Hepatocyte (in vitro differentiated cells): ENCODE measurements around the gene ADAMTS2. TPM values are rescaled to one million over a fixed set of nuclear protein-coding genes. Genes with fewer than 3 reads are reported as not detected.

Source experiments
- DNase-seq: peaks from one replicate; pipeline ENCODE4 v3.0.0-alpha.2; 2016; ENCODE audit warnings: low spot score
- H2AFZ ChIP-seq: fragments of 200-600 bp; sonication (generic); 2 replicates; pipeline ENCODE4 v1.6.0; 2016; ENCODE audit warnings: antibody characterized with exemption, mild to moderate bottlenecking
- H3K27ac ChIP-seq: fragments of 200-600 bp; sonication (generic); 2 replicates; pipeline ENCODE4 v1.5.1; 2016; ENCODE audit warnings: mild to moderate bottlenecking
- H3K27me3 ChIP-seq: fragments of 200-600 bp; sonication (generic); 2 replicates; pipeline ENCODE4 v1.6.1; 2016
- H3K36me3 ChIP-seq: fragments of 200-600 bp; sonication (generic); replicated peaks from 2 replicates; pipeline ENCODE4 v1.5.1; 2016; ENCODE audit warnings: low read depth; ENCODE audit not compliant: insufficient read depth
- H3K4me1 ChIP-seq: fragments of 200-600 bp; sonication (generic); 2 replicates; pipeline ENCODE4 v1.5.1; 2016; ENCODE audit warnings: mild to moderate bottlenecking, moderate library complexity; ENCODE audit not compliant: insufficient read depth
- H3K4me2 ChIP-seq: fragments of 200-600 bp; sonication (generic); 2 replicates; pipeline ENCODE4 v1.6.0; 2016
- H3K4me3 ChIP-seq: fragments of 200-600 bp; sonication (generic); 2 replicates; pipeline ENCODE4 v1.5.1; 2016; ENCODE audit warnings: mild to moderate bottlenecking
- H3K79me2 ChIP-seq: fragments of 200-600 bp; sonication (generic); 2 replicates; pipeline ENCODE4 v1.6.0; 2017; ENCODE audit warnings: mild to moderate bottlenecking
- H3K9me2 ChIP-seq: fragments of 200-600 bp; sonication (generic); replicated peaks from 2 replicates; pipeline ENCODE4 v1.6.0; 2017; ENCODE audit warnings: mild to moderate bottlenecking; ENCODE audit not compliant: insufficient read depth
- H3K9me3 ChIP-seq: fragments of 200-600 bp; sonication (generic); 2 replicates; pipeline ENCODE4 v1.5.1; 2016; ENCODE audit warnings: low read depth, mild to moderate bottlenecking
- H4K20me1 ChIP-seq: fragments of 200-600 bp; sonication (generic); 2 replicates; pipeline ENCODE4 v1.6.0; 2016; ENCODE audit warnings: mild to moderate bottlenecking; ENCODE audit not compliant: insufficient read depth, poor library complexity, severe bottlenecking
- EZH2 ChIP-seq: fragments of 200-600 bp; sonication (generic); IDR thresholded peaks from 2 replicates; pipeline ENCODE4 v1.6.1; 2016; ENCODE audit warnings: antibody characterized with exemption, mild to moderate bottlenecking, borderline replicate concordance
- EZH2phosphoT487 ChIP-seq: fragments of 200-600 bp; sonication (generic); IDR thresholded peaks from one replicate; pipeline ENCODE4 v1.6.1; 2018; ENCODE audit warnings: antibody characterized with exemption, mild to moderate bottlenecking, low read depth, moderate library complexity; ENCODE audit not compliant: unreplicated experiment, severe bottlenecking
- WGBS: methylation state at CpG from one replicate; pipeline ENCODE4 v1.1.6; 2016; ENCODE audit warnings: low lambda C conversion rate; ENCODE audit errors: missing lambda C conversion rate; 5-methylcytosine and 5-hydroxymethylcytosine counted together
- polyA plus RNA-seq: library from polyadenylated mRNA; unstranded; fragments of >200 nt; fragmentation: Nextera tagmentation; extraction: Ambion mirVana; gene quantifications from 2 replicates; pipeline ENCODE4 v1.2.1, GENCODE V29; 2016
- total RNA-seq: library from RNA; depleted of rRNA; stranded (reverse); fragments of >200 nt; gene quantifications from 2 replicates; pipeline ENCODE4 v1.2.3, GENCODE V29; 2014
- TF ChIP-seq, protein P1 (sequence below): fragments of 200-600 bp; sonication (generic); IDR thresholded peaks from 2 replicates; pipeline ENCODE4 v1.5.1; 2016; ENCODE audit warnings: antibody characterized with exemption, mild to moderate bottlenecking; ENCODE audit not compliant: poor library complexity

Gene ADAMTS2
- total and polyA plus RNA-seq, 2 experiments from 2014 or later, result 55.4 to 78.8 TPM

DNA sequence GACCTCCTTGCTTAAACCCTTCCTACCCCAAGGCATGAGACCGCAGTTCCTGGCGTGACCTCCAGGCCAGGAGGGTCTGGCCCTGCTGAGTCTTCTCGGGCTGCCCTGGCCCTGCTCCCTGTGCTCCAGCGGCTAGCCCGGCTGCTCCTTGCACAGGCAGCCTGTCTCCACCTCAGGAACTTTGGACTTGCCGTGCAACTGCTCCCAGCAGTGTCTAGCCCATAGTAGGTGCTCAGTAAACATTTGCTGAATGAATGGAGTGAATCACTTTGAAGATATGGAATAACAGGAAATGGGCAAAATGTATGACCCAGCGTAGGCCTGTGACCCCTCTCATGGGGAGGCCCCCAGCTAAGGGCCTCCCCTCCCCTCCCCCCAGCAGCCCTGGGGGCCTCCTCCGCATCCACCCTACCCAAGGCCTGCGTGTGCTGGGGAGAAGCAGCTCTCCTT is 158.0 kb downstream of the ADAMTS2 start:
- no peak overlapping the region for H3K4me3 ChIP-seq
- no peak overlapping the region for H3K4me2 ChIP-seq
- DNase-seq, result peak; percentile 49

DNA sequence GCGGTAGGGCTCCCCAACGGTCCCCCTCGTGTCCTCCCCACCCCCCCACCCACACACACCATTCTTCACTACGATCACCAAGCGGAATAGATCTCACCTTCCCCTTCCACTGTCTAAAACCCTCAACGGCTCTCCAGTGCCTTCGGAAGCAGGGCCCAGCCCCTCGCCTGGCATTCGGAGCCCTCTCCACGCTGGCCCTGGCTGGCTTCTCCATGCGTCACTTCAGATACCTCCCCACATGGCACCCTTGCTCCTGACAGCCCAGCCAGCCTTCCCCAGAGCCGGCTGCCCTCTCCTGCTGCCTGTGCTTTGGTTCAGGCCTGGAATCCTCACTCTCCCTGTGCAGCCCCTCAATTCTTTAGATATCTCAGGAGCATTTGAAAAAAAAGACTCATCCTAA is 158.5 kb downstream of the ADAMTS2 start:
- WGBS, result 89% methylated on average over 9 of the region's 12 CpGs
- Histone ChIP-seq H3K79me2 (no peaks in the 10 kb centered on the region), H3K4me2 (no peak overlapping the region), H3K9me3 (no peaks in the 10 kb centered on the region), H3K4me3 (no peak overlapping the region), H3K36me3 (no peaks in the 10 kb centered on the region), H2AFZ (no peak overlapping the region), H4K20me1 (no peaks in the 10 kb centered on the region), H3K9me2 (no peaks in the 10 kb centered on the region), H3K27me3 (no peaks in the 10 kb centered on the region), H3K27ac (peak overlapping the region; percentile 54), H3K4me1 (peaks cover 27% of the 10 kb centered on the region)
- DNase-seq, result no peak
- TF ChIP-seq, protein P1, sequence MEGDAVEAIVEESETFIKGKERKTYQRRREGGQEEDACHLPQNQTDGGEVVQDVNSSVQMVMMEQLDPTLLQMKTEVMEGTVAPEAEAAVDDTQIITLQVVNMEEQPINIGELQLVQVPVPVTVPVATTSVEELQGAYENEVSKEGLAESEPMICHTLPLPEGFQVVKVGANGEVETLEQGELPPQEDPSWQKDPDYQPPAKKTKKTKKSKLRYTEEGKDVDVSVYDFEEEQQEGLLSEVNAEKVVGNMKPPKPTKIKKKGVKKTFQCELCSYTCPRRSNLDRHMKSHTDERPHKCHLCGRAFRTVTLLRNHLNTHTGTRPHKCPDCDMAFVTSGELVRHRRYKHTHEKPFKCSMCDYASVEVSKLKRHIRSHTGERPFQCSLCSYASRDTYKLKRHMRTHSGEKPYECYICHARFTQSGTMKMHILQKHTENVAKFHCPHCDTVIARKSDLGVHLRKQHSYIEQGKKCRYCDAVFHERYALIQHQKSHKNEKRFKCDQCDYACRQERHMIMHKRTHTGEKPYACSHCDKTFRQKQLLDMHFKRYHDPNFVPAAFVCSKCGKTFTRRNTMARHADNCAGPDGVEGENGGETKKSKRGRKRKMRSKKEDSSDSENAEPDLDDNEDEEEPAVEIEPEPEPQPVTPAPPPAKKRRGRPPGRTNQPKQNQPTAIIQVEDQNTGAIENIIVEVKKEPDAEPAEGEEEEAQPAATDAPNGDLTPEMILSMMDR, result no peak
- TF ChIP-seq EZH2 (no peak), EZH2phosphoT487 (no peak)

More for the DNA sequence above, 158.0 kb downstream of the ADAMTS2 start:
- no peaks in the 10 kb centered on the region for H3K9me3 ChIP-seq
- TF ChIP-seq, protein P1, result peak; percentile 3
- no peak for TF ChIP-seq EZH2phosphoT487
- no peak for TF ChIP-seq EZH2
- H4K20me1 ChIP-seq, result no peaks in the 10 kb centered on the region
- peak overlapping the region; percentile 54 for H3K27ac ChIP-seq
- WGBS, result 64% methylated on average over 9 of the region's 9 CpGs
- H3K4me1 ChIP-seq, result peaks cover 27% of the 10 kb centered on the region
- H3K79me2 ChIP-seq, result no peaks in the 10 kb centered on the region
- no peaks in the 10 kb centered on the region for H3K36me3 ChIP-seq
- no peaks in the 10 kb centered on the region for H3K9me2 ChIP-seq
- H2AFZ ChIP-seq, result no peak overlapping the region
- H3K27me3 ChIP-seq, result no peaks in the 10 kb centered on the region

DNA sequence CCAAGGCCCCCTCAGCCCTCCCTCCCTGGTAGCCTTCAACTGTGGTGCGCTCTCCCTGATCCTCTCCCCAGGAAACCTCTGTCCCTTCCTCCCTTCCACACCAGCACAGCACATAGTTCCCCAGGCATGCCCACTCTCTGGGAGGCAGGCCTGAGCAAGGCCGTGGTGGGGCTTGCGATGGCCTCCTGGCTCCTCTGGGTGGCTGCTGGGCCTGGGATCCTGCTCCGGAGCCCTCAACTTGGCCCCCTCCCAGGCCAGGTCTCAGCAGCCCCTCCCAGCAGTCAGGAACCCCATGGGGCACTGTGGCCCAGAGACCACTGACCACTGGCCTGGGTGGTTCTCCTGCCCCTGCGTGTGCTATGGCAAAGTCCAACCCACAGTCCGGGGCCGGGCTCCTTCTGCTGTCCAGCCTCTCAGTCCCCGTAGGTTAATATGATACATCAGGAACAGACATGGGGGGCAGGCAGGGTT is 159.3 kb downstream of the ADAMTS2 start:
- no peaks in the 10 kb centered on the region for H3K9me2 ChIP-seq
- no peaks in the 10 kb centered on the region for H3K36me3 ChIP-seq
- no peak overlapping the region for H2AFZ ChIP-seq
- no peaks in the 10 kb centered on the region for H3K27me3 ChIP-seq
- peaks cover 27% of the 10 kb centered on the region for H3K4me1 ChIP-seq
- TF ChIP-seq, protein P1, result no peak
- TF ChIP-seq EZH2 (no peak), EZH2phosphoT487 (no peak)
- H4K20me1 ChIP-seq, result no peaks in the 10 kb centered on the region
- no peaks in the 10 kb centered on the region for H3K9me3 ChIP-seq
- H3K79me2 ChIP-seq, result no peaks in the 10 kb centered on the region
- WGBS, result 86% methylated on average over 8 of the region's 8 CpGs
- DNase-seq, result no peak
- H3K4me3 ChIP-seq, result no peak overlapping the region
- no peak overlapping the region for H3K4me2 ChIP-seq
- H3K27ac ChIP-seq, result no peak overlapping the region
